HG02798 (cell line): Measurements from ENCODE around the gene PKHD1.

Experiments
- ATAC-seq: cut with Tn5 transposase; IDR thresholded peaks from one replicate; pipeline ENCODE4 v1.9.1; 2021; ENCODE audit warnings: mild to moderate bottlenecking; ENCODE audit not compliant: unreplicated experiment, poor library complexity

Gene PKHD1

DNA sequence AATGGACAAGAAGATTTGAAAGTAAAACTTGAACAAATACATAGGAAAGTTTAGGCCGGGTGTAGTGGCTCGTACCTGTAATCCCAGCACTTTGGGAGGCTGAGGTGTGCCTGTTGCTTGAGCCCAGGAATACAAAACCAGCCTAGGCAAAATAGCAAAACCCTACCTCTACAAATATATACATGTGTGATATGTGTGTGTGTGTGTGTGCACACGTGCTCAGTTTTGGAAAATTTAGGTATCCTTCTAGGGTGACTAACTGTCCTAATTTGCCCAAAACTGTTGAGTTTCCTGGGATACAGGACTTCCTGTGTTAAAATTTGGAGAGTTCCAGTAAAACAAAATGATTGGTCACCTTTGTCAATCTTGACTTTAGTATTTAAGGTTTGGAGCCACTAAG, 503.2 kb downstream of the PKHD1 start:
- ATAC-seq, result no peak

DNA sequence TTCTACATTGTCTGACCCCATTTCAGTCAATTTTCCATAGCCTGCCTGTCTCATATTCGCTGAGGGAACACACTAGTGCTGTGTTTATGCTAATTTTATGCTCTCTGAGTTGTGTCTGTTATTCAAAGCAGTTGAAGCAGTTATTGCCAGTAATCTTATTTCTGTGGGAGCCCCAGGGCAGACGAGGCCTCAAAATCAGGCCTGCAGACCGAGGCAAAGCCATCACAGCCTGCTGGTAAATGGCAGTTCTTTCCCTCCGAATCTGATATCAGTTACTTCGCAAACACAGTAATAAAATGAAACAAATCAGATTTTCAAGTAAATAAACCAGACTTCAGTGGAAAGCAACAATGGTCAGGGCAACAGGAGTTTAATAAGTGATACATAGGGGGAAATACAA, 508.4 kb downstream of the PKHD1 start:
- ATAC-seq, result no peak

DNA sequence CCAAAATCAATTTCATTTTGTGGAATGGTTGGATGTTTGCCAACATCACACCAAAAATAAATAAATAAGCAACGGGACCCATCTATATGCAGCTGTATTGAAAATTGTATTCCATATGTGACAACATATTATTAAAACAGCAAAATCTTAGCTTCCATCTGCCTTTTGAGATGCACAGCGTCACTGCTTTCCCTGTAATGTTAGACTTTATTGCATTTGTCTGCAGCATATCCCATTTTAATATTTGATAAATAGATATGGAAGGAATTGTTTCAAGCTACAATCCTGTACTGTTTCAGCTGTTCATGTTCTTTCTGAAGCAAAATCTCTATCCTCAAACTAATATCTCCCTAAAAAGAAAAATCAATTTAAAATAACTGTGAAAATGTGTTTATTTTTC, 509.1 kb downstream of the PKHD1 start:
- no peak for ATAC-seq

DNA sequence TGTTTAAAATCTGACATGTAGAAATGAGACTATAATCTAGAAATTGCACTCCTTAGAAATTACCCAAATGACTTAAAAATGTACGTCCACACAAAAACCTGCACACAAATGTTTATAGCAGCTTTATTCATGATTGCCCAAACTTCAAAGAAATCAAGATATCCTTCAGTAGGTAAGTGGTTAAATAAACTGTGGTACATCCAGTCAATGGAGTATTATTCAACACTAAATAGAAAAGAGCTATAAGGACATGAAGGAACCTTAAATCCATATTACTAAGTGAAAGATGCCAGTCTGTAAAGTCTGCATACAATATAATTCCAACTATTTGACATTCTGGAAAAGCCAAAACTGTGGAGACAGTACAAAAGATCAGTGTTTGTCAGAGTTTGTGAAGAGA, 513.4 kb downstream of the PKHD1 start:
- ATAC-seq, result no peak

DNA sequence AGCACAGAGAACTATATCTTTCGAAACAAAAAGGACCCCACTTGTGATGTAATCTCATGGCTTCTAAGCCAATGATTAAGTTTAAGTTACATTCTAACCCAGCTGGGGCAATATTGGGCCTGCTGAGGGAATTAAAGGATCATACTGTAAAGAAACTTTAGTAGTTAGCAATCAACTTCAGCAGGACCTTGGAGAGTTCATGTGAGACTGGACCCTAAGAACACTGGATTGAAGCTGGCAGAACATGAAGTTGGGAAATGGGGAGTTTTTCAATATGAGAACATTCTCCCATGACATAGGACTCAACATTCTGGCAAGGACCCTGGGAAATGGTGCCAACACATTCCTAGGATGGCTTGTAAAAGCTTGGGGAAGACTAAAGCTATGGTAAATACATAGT, 516.2 kb downstream of the PKHD1 start:
- no peak for ATAC-seq

DNA sequence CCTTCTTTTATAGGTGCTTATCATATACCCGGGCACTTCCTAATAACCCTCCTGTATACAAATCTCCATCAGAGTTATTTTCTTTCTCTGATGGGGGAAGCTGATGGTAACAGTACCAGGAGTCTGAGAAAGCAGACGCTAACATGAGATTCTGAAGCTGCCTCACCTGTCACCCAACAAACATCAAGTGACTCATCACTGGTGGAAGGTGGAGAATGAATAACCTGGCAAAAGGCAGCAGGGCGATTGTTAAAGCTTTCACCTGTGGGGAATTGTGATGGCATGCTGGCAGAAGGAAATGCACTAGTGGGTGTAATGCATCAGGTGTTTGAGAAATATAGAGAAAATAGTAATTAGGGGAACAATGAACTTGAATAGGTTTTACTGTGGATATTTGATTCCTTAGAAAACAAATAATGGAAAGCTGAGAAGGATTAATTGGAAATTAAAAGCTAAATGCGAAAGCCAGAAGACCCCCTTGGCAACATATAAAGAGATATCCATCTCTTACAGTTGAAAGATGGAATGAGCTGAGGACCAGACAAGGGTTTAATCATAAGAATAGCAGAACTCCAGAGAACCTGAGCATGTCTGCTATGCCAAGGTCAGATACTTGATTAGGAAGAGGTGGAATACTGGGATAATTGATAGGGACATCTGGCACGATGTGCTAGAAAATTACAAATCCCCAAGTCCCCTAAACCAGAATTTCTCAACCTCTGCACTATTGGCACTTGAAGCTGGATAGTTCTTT, 517.1 kb downstream of the PKHD1 start:
- no peak for ATAC-seq

DNA sequence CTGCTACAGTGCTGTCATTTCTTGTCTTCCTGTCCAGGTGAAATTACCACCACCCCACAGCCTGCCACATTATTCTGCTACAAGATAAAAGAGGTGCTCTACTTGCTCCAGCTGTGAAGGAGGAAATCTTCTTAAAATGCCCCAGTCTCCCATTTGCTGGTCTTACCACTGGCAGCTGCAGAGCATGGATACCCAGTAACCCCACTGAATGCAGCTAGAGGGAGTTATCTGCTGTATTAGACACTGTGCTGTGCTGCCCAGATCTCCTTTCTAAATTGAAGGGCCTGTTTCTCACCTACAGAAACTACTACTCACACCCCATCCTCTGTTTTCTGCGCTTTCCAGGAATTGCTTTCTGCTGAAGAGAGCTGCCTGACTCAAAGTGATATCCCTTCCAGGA, 517.8 kb downstream of the PKHD1 start:
- no peak for ATAC-seq

DNA sequence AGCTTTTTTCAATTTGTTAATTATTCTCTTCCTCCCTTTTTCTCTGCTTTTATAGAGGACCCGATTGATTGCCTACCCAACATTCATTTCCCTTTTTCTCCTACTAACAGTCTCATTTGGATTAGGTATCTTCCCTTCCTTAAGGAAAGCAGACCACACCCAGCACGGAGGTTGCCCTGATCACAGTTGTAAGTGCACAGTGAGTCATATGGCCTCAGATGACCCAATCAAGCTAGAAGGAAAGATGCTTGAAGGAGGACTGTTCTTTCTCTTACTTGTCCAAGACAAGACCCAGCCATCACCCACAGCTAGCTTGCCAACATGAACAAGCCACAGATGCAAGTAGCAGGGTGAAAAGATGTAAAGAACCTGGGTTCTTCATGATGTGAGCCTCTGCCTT, 518.6 kb downstream of the PKHD1 start:
- no peak for ATAC-seq

DNA sequence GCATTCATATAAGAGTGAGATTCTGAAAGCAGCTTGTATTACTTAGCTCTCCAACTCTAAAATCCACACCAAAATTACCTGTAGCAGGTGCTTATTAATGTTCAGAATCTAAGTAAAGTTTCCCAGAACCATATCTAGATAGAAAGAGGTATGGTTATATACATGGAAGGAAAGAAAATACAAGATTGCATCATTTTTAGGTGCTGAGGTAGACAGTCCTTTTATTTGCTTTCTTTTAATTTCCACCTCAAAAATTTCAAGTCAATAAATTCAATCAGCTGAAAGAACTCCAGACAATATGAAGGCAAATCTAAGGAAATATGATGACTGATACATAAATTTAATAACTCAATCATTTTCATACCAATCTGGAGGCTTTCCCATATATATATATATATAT, 521.9 kb downstream of the PKHD1 start:
- no peak for ATAC-seq
